Hepatic stellate cell (primary cell): ENCODE data around the gene AURKA.
A peak's percentile ranks its signal among the peaks of the same experiment; 100 is the strongest.
"Not testable (repeated sequence)": the region's sequence is repeated elsewhere in the genome, so short reads cannot be mapped to it uniquely, and the experiment has no call there.

Source experiments
- DNase-seq: peaks from one replicate; pipeline ENCODE4 v3.0.0; 2011; ENCODE audit warnings: low spot score

AURKA gene

DNA sequence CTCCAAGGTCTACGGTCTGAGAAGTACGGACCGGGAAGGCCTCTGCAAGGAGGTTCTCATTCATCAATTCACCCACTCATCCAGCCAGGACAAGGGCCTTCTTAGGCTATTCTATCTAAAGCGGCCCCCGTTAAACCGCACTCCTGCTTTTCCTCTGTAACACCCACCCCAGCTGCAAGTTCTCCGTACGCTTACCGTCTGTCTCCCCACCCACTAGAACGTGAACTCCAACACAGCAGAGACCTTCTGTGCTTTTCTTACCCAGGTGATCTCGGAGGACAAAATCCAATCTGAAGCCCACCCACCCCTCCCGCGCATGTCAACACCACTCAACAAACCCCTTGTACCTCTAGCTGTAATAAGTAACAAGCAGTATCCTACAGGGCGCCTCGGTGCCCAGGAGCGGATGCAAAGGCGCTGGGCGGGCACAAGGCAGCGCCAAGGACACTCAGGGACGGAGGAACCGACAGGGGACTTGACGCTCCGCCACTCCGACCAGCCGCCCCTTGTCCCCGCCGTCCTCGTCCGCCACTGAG, 351 bp downstream of the AURKA start:
- peak; percentile 9 for DNase-seq

DNA sequence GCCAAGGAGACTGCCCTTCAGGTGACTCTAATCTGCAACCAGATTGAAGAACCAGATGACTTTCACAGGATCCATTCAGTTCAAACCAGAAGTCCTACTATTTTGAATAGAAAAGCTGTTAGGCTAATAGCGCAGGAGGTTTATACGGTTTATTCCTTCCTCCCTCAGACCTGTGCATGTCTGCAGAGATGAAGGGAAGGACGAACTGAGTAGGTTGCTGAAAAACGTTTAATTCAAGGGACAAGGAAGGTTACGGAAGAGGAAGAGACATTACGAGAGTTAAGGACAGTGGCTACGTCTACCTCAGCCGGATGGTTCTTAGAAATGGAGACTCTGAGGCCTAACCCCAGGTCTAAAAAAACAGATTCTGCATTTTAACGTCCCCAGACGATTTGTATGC, 978 bp downstream of the AURKA start:
- DNase-seq, result no peak

DNA sequence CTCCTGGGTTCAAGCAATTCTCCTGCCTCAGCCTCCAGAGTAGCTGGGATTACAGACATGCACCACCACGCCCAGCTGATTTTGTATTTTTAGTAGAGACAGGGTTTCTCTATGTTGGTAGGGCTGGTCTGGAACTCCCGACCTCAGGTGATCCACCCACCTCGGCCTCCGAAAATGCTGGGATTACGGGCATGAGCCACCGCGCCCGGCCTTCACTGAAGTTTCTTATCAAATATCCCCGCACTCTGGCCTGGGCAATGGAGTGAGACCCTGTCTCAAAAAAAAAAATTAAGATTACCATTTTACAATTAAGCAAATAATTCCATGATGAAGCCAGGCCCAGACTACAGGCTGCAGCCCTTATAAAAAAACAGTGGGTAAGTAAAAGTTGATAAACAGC, 1.6 kb downstream of the AURKA start:
- not testable (repeated sequence) for DNase-seq

- no peak for DNase-seq
Observed at GRCh38 chr20:56389807-56390206, 2.2 kb downstream of the AURKA start.

GRCh38 chr20:56388882-56389281, 3.1 kb downstream of the AURKA start:
- DNase-seq, result no peak

DNA sequence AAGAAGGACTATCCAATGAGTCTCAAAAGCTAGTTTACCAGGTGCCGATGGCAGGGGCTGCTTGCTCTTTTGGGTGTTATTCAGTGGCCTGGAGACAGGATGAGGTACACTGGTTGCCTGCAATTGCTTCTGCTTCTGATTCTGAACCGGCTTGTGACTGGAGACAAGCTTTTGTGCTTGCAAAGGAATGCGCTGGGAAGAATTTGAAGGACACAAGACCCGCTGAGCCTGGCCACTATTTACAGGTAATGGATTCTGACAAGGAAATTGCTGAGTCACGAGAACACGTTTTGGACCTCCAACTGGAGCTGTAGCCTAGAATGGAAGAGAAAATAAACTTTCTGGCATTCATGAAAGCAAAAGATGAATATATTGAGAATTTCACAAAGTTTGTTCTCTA, 5.8 kb downstream of the AURKA start:
- no peak for DNase-seq

DNA sequence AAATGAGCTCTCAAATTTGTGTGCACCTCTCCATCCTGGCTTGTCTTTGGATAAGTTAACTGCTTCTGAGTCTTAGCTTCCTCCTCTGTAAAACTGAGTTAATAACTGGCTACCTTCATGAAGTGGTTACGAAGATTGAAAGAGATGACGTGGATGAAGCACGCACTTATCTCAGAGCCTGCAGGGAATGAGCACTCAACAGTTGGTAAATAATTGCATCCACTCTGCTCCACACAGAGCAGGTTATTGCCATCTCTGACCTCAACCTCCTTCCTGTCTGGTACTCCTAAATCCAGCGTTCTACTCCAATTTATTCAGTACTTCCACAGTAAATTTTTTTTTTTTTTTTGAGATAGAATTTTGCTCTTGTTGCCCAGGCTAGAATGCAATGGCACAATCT, 6.9 kb downstream of the AURKA start:
- DNase-seq, result no peak

- no peak for DNase-seq
Observed at GRCh38 chr20:56383334-56383733, 8.7 kb downstream of the AURKA start.

- no peak for DNase-seq
Observed at GRCh38 chr20:56382696-56383095, 9.3 kb downstream of the AURKA start.

GRCh38 chr20:56381501-56381900, 10.5 kb downstream of the AURKA start:
- no peak for DNase-seq

GRCh38 chr20:56380375-56380774, 11.6 kb downstream of the AURKA start:
- DNase-seq, result no peak

GRCh38 chr20:56378386-56378785, 13.6 kb downstream of the AURKA start:
- DNase-seq, result no peak

GRCh38 chr20:56376331-56376730, 15.7 kb downstream of the AURKA start:
- no peak for DNase-seq

DNA sequence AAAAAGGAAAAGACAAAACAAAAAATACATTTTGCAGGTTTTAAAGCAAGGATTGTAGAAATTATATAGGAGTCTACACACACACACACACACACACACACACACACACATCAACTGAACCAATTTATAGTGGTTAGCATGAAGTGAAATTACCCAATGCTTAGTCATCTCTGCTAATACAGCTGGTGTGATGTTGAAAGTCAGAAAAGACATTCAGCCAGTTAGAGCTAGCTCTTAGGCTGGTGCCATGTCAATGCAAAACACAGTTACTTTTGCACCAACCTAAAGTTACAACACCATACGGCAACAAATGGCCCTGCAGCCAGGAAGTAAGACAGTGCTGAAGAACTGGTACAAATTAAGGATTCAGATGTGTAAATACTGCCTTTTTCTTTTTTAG, 18.1 kb downstream of the AURKA start:
- DNase-seq, result peak; percentile 66

DNA sequence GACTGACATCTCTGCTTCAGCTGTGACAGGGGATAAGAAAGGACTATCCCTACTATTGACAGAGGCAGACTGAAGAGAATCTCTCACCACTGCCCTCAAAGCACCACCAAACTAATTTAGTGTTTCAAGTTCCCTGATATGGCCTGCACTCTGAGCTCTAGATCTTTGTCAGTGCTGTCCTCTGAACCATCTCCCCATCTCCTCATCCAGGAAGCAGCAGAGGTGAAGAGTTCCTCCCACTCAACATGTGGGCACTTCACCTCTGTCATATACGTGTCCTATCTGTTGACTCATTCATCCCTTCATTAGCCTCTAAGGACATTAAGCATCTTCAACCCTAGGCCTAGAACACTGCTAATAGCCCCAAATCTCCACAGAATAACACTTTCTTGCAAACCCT, 19.2 kb downstream of the AURKA start:
- DNase-seq, result no peak

- DNase-seq, result no peak
Observed at GRCh38 chr20:56371977-56372376, 20.0 kb downstream of the AURKA start.

- DNase-seq, result no peak
Observed at GRCh38 chr20:56369179-56369578, 22.8 kb downstream of the AURKA start.

GRCh38 chr20:56368351-56369134, 23.5 kb downstream of the AURKA start:
- no peak for DNase-seq

DNA sequence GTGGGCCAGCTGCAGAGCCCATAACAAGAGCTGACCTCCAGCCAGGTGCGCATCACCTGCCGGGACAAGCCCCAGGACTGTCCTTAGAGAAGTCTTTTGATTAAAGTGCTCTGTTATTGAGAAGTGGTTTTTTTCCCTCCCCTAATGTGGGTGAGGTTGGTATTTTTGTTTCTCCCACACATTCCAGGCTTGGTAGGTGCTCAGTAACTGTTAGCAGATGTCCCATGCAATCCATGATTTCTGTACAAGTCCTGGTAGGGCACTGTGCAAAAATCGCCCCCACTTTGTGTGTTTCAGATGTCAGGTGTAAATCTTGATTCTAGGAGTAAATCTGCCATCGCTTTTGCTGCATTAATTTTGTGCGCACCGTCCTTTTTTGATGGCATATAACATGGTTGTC, 28.5 kb downstream of the AURKA start:
- DNase-seq, result no peak

DNA sequence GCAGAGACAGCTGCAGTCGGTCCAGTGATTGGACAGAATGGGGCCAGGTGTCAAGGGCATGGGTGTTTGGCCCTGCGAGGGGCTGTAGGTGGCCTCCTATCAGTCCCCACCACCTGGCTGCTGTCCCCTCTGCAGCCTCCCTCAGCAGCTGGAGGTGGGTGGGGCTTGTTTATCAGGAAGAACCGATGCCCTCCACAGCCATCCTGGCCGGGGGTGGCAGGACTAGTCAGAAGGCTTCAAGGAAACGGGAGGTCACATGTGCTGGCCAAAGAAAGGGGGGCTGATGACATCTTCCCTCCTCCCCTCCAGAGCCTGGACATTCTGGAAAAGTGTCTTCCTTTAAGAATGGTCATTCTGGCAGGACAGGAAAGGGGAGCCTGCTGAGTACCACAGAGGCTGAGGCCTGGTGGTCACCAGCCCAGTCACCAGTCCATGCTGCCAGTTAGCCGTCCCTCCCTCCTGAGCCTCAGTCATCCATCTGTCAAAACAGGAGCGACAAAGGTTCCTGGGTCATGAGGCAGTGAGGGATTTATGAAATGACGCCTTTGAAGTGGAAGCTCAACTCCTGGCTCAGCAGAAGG, 29.1 kb downstream of the AURKA start:
- DNase-seq, result no peak

- DNase-seq, result no peak
Observed at GRCh38 chr20:56361900-56362299, 30.1 kb downstream of the AURKA start.

DNA sequence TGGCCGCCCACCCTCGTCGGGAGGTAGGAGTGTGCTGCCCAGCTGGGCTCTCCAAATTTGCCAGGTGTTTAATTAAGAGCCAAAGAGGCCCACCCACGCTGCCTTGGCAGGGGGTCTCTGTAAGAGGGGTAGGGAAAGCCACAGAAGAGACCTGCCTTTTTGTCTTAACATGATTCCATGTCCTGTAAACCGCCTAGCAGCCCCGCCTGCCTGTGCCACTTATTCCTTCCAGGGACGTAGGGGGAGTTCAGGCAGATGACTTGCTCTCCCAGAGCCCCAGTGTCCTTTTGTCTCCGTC, 31.2 kb downstream of the AURKA start:
- no peak for DNase-seq

GRCh38 chr20:56360133-56360907, 31.7 kb downstream of the AURKA start:
- peak; percentile 36 for DNase-seq
